Hepatocyte (in vitro differentiated cells): ENCODE results near the gene ISYNA1.
"Not testable (repeated sequence)": the region's sequence is repeated elsewhere in the genome, so short reads cannot be mapped to it uniquely, and the experiment has no call there.

Experiments used
- CTCF ChIP-seq: fragments of 200-600 bp; sonication (generic); IDR thresholded peaks from 2 replicates; pipeline ENCODE4 v1.5.1; 2016; ENCODE audit warnings: antibody characterized with exemption, mild to moderate bottlenecking; ENCODE audit not compliant: poor library complexity
- EZH2 ChIP-seq: fragments of 200-600 bp; sonication (generic); IDR thresholded peaks from 2 replicates; pipeline ENCODE4 v1.6.1; 2016; ENCODE audit warnings: antibody characterized with exemption, mild to moderate bottlenecking, borderline replicate concordance

GRCh38 chr19:18402455-18403248, 35.3 kb downstream of the ISYNA1 start:
- TF ChIP-seq CTCF, EZH2: not testable (repeated sequence)
